Activated B cell treated with CpG ODN at 0.5 μM for 24 hours (primary cell): ENCODE data around the gene FBXW7. TPM values are rescaled to one million over a fixed set of nuclear protein-coding genes. Genes with fewer than 3 reads are reported as not detected.

Experiments used
- ATAC-seq: fragments of 200-7000 bp; cut with Tn5 transposase; one replicate; pipeline ENCODE4 v1.10.0; 2021; ENCODE audit warnings: low read depth, mild to moderate bottlenecking, moderate library complexity
- CTCF ChIA-PET: fragments of 350-600 bp; sonication (Branson Sonifier 250); formaldehyde crosslinking; loops from one replicate; lab custom pipeline; 2021; ENCODE audit warnings: antibody characterized with exemption; lab: Charles Lee
- POLR2A ChIA-PET: fragments of 350-600 bp; sonication (Branson Sonifier 250); formaldehyde crosslinking; loops from one replicate; lab custom pipeline; 2021; ENCODE audit warnings: antibody characterized with exemption; lab: Charles Lee
- DNase-seq: peaks from one replicate; pipeline ENCODE4 v3.0.0; 2022
- H3K27ac Mint-ChIP-seq: one replicate; pipeline ENCODE4 v1.8.0; 2020; ENCODE audit warnings: mixed read lengths
- H3K27me3 Mint-ChIP-seq: one replicate; pipeline ENCODE4 v1.8.0; 2021; ENCODE audit warnings: mixed read lengths
- H3K36me3 Mint-ChIP-seq: one replicate; pipeline ENCODE4 v1.8.0; 2021; ENCODE audit warnings: low read depth, mixed read lengths
- H3K4me1 Mint-ChIP-seq: one replicate; pipeline ENCODE4 v1.8.0; 2021; ENCODE audit warnings: mixed read lengths
- H3K4me3 Mint-ChIP-seq: one replicate; pipeline ENCODE4 v1.8.0; 2020; ENCODE audit warnings: mild to moderate bottlenecking, mixed read lengths
- H3K9me3 Mint-ChIP-seq: one replicate; pipeline ENCODE4 v1.8.0; 2020; ENCODE audit warnings: mixed read lengths
- intact Hi-C: fragments of 100-400 bp; cut with micrococcal nuclease; formaldehyde crosslinking; loops from one replicate; pipeline ENCODE4 v1.15.1; 2024
- total RNA-seq: library from RNA; stranded (reverse); gene quantifications from 2 replicates; pipeline ENCODE4 v1.2.3, GENCODE V29; 2022
- TF ChIP-seq, protein P1 (sequence below): fragments of 200-600 bp; IDR thresholded peaks from one replicate; pipeline ENCODE4 v1.8.0; 2022; ENCODE audit warnings: antibody characterized with exemption, mild to moderate bottlenecking

The FBXW7 gene
- total RNA-seq, 1 donor from 2014 or later: 96.5 TPM

DNA sequence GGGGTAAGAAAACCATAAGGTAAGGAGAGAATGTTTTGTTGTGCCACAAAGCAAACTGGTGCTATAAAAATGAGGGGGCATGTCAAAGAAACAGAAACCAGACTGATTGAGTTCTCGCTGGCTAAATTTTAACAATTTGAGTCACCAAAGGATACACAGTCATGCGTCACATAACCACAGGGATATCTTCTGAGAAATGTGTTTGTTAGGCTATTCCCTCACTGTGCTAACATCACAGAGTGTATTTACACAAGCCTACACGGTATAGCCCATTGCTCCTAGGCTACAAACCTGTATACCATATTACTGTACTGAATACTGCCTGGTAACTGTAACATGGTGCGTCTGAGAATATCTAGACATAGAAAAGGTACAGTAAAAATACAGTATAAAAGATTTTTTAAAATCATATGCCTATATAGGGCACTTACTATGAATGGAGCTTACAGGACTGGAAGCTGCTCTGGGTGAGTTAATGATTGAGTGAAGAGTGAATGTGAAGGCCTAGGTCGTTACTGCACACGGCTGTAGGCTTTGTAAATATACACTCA lies 50.1 kb downstream of the FBXW7 start:
- intact Hi-C loops: loop anchor here (1.0 to 2.0 kb wide), 2 partner anchors 16 to 21 kb away; no protein-coding TSS in a partner anchor
- ChIA-PET POLR2A (no interaction called here), CTCF (interaction anchor here (1.2 to 1.9 kb wide), 3 partner anchors 13 to 153 kb away, joined by 4 to 8 read pairs (median 5); no protein-coding TSS in a partner anchor)
- no peaks in the 10 kb centered on the region for H3K27me3 Mint-ChIP-seq
- H3K27ac Mint-ChIP-seq: no peak overlapping the region
- peak overlapping the region; percentile 5 for H3K4me3 Mint-ChIP-seq
- TF ChIP-seq, protein P1, sequence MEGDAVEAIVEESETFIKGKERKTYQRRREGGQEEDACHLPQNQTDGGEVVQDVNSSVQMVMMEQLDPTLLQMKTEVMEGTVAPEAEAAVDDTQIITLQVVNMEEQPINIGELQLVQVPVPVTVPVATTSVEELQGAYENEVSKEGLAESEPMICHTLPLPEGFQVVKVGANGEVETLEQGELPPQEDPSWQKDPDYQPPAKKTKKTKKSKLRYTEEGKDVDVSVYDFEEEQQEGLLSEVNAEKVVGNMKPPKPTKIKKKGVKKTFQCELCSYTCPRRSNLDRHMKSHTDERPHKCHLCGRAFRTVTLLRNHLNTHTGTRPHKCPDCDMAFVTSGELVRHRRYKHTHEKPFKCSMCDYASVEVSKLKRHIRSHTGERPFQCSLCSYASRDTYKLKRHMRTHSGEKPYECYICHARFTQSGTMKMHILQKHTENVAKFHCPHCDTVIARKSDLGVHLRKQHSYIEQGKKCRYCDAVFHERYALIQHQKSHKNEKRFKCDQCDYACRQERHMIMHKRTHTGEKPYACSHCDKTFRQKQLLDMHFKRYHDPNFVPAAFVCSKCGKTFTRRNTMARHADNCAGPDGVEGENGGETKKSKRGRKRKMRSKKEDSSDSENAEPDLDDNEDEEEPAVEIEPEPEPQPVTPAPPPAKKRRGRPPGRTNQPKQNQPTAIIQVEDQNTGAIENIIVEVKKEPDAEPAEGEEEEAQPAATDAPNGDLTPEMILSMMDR: no peak
- DNase-seq (no peak), ATAC-seq (peak; percentile 92)
- H3K36me3 Mint-ChIP-seq: peaks cover 20% of the 10 kb centered on the region
- peaks cover 49% of the 10 kb centered on the region for H3K4me1 Mint-ChIP-seq
- peaks cover 5% of the 10 kb centered on the region for H3K9me3 Mint-ChIP-seq

DNA sequence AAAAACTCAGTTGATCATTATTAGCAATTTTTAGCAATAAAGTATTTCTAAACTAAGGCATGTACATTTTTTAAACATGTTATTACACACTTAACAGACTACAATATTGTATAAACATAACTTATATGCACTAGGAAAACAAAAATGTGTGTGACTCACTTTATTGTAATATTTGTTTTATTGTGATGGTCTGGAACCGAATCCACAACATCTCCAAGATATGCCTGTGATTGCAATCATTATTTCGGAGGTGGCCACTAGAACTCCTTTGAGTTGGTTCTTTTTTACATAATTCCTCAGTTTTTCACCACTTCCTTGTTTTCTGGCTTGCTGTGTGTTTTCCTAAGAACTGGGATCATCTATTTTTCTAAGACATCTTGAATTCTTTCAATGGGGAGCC lies 53.7 kb downstream of the FBXW7 start:
- ATAC-seq (no peak), DNase-seq (no peak)
- Mint-ChIP-seq H3K27me3 (no peaks in the 10 kb centered on the region), H3K27ac (no peak overlapping the region), H3K4me1 (peaks cover 43% of the 10 kb centered on the region), H3K4me3 (no peak overlapping the region), H3K9me3 (peaks cover 5% of the 10 kb centered on the region), H3K36me3 (peaks cover 28% of the 10 kb centered on the region)
- ChIA-PET CTCF (no interaction called here), POLR2A (no interaction called here)
- intact Hi-C loops: no loop called here
- TF ChIP-seq, protein P1: no peak

DNA sequence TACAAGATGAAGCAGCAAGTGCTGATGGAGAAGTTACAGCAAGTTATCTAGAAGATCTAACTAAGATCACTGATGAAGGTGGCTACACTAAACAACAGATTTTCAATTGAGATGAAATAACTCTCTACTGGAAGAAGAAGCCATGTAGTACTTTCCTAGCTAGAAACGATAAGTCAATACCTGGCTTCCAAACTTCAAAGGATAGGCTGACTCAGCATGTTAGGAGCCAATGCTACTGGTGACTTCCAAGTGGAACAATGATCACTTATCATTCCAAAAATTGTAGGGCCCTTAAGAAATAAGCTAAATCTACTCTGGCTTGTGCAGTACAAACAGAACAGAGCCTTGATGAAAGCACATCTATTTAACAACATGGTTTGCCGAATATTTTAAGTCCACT lies 55.0 kb downstream of the FBXW7 start:
- peaks cover 35% of the 10 kb centered on the region for H3K4me1 Mint-ChIP-seq
- POLR2A ChIA-PET: no interaction called here
- no peak for ATAC-seq
- peaks cover 5% of the 10 kb centered on the region for H3K9me3 Mint-ChIP-seq
- H3K4me3 Mint-ChIP-seq: no peak overlapping the region
- no peaks in the 10 kb centered on the region for H3K27me3 Mint-ChIP-seq
- CTCF ChIA-PET: interaction anchor here (0.6 to 1.4 kb wide), 2 partner anchors 10 to 244 kb away, joined by 3 read pairs; no protein-coding TSS in a partner anchor
- intact Hi-C loops: loop anchor here (1.0 kb wide), 1 partner anchor 8 kb away; no protein-coding TSS in a partner anchor
- H3K27ac Mint-ChIP-seq: no peak overlapping the region
- DNase-seq: no peak
- peaks cover 28% of the 10 kb centered on the region for H3K36me3 Mint-ChIP-seq
- TF ChIP-seq, protein P1: no peak

DNA sequence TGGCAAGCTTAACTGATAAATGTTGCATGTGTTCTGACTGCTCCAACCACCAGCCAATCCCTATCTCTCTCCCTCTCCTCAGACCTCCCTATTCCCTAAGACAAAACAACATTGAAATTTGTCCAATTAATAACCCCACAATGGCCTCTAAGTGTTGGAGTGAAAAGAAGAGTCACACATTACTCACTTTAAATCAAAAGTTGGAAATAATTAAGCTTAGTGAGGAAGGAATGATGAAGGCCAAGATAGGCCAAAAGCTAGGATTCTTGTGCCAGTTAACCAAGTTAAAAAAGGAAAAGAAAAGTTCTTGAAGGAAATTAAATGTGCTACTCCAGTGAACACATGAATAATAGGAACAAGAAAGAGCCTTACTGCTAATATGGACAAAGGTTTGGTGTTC lies 55.6 kb downstream of the FBXW7 start:
- H3K27me3 Mint-ChIP-seq: no peaks in the 10 kb centered on the region
- intact Hi-C loops: loop anchor here (1.0 kb wide), 1 partner anchor 9 kb away; no protein-coding TSS in a partner anchor
- ATAC-seq (no peak), DNase-seq (no peak)
- H3K4me3 Mint-ChIP-seq: no peak overlapping the region
- peak overlapping the region; percentile 32 for H3K27ac Mint-ChIP-seq
- ChIA-PET CTCF (interaction anchor here (1.4 kb wide), 1 partner anchor 9 kb away, joined by 3 read pairs; no protein-coding TSS in a partner anchor), POLR2A (no interaction called here)
- peaks cover 28% of the 10 kb centered on the region for H3K36me3 Mint-ChIP-seq
- TF ChIP-seq, protein P1: no peak
- H3K9me3 Mint-ChIP-seq: peaks cover 5% of the 10 kb centered on the region
- peaks cover 33% of the 10 kb centered on the region for H3K4me1 Mint-ChIP-seq

GRCh38 chr4:152479428-152480026 lies 56.4 kb downstream of the FBXW7 start:
- TF ChIP-seq, protein P1: no peak
- Mint-ChIP-seq H3K27ac (no peak overlapping the region), H3K27me3 (no peaks in the 10 kb centered on the region), H3K36me3 (peaks cover 28% of the 10 kb centered on the region), H3K4me3 (no peak overlapping the region), H3K9me3 (peaks cover 5% of the 10 kb centered on the region), H3K4me1 (peaks cover 29% of the 10 kb centered on the region)
- intact Hi-C loops: loop anchor here (1.0 kb wide), 1 partner anchor 10 kb away; no protein-coding TSS in a partner anchor
- ChIA-PET POLR2A (no interaction called here), CTCF (no interaction called here)
- ATAC-seq (no peak), DNase-seq (no peak)
